ENCODE measurements around the gene KCNQ2.
"Not testable (repeated sequence)": the region's sequence is repeated elsewhere in the genome, so short reads cannot be mapped to it uniquely, and the experiment has no call there.

The KCNQ2 gene

DNA sequence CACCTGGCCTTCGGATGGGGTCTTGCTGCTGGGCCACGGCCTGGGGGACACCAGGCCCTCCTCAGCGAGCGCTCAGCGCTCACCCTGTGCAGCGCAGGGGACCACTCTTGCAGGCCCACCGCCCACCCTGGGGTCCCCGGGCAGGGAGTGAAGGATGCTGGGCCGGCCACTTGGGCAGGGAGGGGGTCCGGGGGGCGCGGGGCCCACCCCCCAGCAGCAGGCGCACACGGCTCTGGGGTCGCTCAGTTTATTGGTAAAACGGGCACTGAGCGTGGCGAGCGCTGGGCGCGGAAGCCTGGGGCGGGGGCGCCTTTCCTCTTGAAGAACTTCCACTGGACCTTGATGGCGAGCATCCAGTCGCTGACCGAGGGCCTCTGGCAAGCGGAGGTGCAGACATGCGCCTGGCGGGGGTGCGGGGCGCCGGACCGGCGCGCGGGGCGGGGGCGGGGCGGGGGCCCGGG lies 15.4 kb upstream of the KCNQ2 start:
- no peak for DNase-seq

DNA sequence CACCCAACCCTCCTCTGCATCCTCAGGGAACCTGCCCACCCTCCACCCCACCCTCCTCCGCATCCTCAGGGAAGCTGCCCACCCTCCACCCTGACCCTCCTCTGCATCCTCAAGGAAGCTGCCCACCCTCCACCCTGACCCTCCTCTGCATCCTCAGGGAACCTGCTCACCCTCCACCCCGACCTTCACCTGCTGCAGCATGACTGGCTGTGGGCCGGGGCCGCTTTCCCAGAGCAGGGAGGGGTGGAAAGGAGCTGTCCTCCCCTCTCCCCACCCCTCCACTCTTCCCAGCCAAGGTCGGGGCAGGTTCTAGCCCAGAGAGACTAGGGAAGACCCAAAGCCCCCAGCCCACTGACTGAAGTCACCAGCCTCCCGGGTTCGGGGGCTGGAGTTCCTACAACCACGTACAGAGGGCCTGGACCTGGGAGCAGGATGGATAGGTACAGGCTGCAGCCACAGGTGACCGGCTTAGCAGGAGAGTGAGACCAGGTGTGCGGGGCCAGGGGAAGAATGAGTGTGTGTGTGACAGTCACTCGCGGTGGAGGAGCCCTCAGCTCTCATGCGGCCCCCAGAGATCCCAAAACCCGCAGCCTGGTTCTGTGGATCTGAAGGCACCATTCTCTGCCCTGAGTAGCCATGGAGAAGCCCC lies 14.8 kb upstream of the KCNQ2 start:
- no peak for DNase-seq

- no peak for DNase-seq
Measured at GRCh38 chr20:63486300-63486855, 13.9 kb upstream of the KCNQ2 start.

DNA sequence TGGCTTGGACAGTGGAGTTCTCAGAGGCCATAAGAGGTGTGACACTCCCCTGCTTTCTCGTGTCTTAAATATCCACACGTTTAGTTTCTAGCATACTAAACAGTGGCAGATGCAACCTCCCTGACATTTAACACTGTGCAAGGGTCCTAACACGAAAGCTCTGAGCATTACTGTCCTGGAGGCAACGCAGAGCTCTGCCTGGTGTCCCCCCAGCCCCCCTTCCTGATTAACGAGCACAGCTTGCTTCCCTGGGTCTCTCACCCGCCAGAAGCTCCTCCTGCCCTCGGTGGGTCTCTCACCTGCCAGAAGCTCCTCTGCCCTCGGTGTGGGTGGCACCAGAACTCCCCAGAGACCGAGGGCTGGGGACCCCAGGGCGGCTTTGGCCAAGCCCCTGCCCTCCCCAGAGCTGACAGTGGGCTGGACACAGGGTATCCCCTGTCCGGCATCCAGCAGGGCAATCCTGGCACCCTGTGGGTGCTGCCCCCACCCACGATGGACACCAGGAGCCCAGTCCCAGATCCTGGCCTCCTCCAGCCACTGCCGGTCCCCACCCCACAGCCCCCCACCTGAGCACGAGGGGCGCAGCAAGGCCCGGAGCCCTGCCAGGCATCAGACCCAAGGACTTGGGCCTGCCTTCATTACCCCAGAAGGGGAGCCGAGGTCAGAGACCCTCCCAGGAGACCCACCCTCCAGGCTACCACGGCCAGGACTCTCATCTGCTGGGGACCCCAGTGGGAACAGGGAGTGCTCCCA lies 12.4 kb upstream of the KCNQ2 start:
- no peak for DNase-seq

DNA sequence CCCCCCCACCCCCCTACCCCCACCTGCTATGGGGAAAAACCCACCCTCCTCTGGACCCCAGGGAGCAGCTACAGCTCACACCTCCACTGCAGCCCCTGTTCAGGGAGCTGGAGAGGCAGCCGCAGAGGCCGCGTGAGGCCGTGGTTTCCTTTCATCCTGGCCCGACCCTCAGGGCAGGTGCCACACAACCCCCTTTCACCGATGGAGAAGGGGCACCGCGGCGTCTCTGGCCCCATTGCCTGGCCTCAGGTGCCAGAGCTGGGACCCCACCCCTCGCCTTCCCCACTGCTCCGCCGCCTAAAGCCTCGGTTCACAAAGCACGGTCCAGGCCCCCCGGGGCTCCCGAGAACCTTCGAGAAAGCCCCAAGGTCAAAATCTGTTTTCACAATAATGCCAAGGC lies 11.8 kb upstream of the KCNQ2 start:
- no peak for DNase-seq

DNA sequence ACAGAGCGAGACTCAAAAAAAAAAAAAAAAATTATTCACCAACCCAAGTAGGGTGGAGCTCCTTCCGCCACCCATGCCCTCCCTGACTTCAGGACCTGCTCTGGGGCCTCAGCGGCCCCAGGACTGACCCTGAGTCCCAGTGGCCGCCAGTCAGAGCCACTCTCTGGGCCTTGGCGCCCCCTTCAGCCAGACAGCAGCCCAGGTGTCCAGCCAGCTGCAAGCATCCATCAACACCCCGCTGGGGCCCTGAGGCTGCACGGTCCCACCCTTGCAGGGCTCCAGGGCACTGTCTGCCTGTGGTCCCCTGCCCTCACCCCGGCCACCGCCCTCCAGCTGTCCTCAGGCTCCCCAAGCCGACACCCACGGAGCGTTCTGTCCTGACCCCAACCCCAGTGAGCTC lies 11.4 kb upstream of the KCNQ2 start:
- no peak for DNase-seq

DNA sequence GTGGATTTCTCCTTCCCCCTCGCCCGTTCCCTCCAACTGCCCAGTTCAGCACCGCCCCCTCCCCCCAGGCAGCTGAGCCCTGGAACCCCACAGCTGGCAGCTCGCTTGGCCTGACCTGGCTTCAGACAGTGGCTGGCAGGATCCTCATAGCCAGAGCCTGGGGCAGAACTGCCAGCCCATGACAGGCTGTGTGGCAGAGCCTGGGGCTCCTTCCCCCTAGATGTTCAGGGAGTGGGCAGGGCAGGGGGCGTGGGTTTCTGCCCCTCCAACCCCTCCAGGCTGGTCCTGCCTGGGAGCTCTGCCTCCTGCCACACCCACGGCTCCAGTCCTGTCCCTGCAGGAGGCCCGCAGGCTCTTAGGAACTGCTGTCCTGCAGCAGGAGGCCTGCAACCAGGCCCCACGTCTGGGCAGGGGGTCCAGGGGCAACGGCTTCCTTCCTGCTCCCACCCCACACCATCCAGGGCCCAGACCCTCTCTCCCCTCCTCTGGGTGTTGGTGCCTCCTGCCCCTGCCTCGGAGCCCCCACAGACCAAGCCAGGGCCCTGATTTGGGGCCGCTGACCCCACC lies 9.6 kb upstream of the KCNQ2 start:
- DNase-seq: no peak

DNA sequence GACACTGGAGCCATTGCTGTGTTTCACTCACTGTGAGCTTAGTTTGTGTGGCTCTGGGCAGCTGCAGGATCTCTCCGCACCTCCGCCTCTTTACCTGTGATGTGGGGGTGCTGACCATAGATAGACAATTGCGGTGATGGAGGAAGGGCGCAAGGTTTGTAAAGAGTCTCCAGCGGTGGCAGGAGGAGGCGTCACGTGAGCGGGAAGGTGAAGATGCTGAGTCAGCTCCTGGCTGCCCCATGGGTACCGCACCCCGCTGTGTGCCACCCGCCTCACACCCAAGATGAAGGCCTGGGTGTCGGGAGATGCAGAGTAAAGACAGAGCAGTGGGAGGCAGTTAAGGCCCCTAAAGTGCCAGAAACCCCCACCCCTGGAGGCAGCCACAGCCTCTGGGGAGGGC lies 9.0 kb upstream of the KCNQ2 start:
- no peak for DNase-seq

DNA sequence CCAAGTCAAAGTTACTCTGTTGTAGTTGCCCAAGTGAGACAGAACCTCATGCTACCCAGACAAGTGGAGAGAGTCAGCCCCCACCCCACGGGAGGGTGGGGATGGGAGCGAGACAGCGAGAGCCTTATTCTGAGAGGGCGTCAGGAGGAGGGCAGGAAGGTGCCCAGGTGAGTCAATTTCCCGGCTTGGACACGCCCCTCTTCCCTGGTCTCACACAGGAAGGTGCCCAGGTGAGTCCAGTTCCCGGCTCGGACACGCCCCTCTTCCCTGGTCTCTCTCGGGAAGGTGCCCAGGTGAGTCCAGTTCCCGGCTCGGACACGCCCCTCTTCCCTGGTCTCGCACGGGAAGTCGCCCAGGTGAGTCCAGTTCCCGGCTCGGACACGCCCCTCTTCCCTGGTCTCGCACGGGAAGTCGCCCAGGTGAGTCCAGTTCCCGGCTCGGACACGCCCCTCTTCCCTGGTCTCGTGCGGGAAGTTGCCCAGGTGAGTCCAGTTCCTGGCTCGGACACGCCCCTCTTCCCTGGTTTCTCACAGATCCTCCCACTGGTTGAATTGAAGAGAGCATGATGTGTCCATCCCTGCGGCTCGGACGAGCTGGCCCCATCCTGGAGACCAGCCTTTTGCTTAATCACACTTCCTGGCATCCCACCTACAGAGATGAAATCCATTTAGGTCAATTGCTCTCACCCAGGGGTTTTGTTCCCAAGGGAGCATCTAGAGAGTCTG lies 7.4 kb upstream of the KCNQ2 start:
- DNase-seq: not testable (repeated sequence)

GRCh38 chr20:63478346-63479302 lies 6.2 kb upstream of the KCNQ2 start:
- DNase-seq: no peak

DNA sequence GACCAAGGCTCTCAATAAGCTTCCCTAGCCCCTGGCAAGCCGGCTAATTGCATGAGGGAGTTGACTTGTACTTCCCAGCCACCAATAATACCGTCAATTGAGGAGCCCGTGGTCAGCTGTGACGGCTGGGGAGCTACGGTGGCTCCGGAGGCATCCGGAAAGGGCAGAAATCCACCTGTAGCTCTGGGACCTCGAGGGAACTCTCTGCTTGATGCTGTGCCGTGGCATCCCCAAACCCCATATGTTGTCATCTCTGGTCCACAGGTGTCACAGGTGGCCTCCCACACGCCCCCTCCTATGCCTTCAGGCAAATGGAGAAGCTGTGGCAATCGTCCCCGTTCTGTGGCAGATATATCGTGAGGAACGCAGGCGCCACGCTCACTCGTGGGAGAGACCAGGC lies 5.5 kb upstream of the KCNQ2 start:
- DNase-seq: no peak

DNA sequence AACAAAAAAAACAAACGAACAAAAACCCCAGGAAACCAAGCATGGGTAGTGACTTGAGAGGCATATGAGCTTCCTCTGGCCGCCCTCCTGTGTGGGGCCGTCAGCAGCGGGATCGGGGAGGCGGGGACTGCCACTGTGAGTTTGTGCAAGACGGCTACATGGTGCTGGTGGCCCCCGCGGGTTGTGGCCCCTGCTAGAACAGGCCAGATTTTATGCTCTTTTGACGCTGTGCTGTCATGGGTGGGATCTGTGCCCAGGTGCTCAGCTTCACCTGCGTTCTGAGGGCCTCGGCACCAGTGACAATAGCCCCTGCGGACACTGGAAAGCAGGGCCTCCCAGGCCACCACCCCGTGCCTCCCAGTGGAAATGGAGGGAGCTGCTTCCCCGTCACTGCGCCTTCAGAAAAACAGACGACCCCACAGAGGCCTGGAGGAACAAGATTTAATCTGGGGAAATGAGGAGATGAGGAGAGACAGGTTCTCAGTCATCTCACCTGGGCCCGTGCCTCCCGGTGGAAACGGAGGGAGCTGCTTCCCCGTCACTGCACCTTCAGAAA lies 4.7 kb upstream of the KCNQ2 start:
- no peak for DNase-seq

GRCh38 chr20:63475209-63475608 lies 2.8 kb upstream of the KCNQ2 start:
- DNase-seq: no peak

- DNase-seq: no peak
Measured at GRCh38 chr20:63473555-63474449, 1.3 kb upstream of the KCNQ2 start.

GRCh38 chr20:63472862-63473390 lies 471 bp upstream of the KCNQ2 start:
- no peak for DNase-seq

DNA sequence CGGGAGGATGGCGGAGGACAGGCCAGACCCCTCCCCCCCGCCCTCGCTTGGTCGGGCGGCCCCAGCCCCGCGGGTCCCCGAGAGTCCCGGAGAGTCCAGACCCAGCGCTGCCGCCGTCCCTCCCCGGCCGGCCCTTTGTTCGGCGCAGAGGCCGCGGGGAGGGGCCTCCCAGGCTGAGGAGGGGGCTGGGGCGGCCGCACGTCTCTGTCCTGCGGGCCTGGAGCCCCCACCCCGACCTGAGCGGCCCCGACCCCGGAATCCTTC lies 806 bp downstream of the KCNQ2 start:
- DNase-seq: no peak

- no peak for DNase-seq
Measured at GRCh38 chr20:63471002-63471716, 1.3 kb downstream of the KCNQ2 start.

GRCh38 chr20:63470410-63470809 lies 2.0 kb downstream of the KCNQ2 start:
- DNase-seq: no peak

GRCh38 chr20:63469713-63470101 lies 2.7 kb downstream of the KCNQ2 start:
- no peak for DNase-seq

Measured in NCI-H1436 treated with DMSO at 0.1 percent for 48 hours (cell line).